A549 (cell line): ENCODE measurements around the gene CCDC7.

Experiments
- BHLHE40 ChIP-seq: IDR thresholded peaks from 2 replicates; pipeline ENCODE4 v1.6.1; 2012; ENCODE audit warnings: low read depth, low read length, inconsistent platforms
- CHD2 ChIP-seq: fragments of 150-350 bp; IDR thresholded peaks from 2 replicates; pipeline ENCODE4 v1.6.1; 2014; ENCODE audit warnings: low read length; ENCODE audit not compliant: partially characterized antibody
- ESRRA ChIP-seq: fragments of 150-350 bp; IDR thresholded peaks from 2 replicates; pipeline ENCODE4 v1.6.1; 2014; ENCODE audit warnings: mild to moderate bottlenecking, low read length, borderline replicate concordance
- HEYL ChIP-seq: fragments of 250-450 bp; sonication (Bioruptor Pico); IDR thresholded peaks from 2 replicates; pipeline ENCODE4 v1.8.0; 2021; ENCODE audit warnings: mild to moderate bottlenecking, moderate library complexity
- JUN ChIP-seq, 2 experiments: fragments of >200 bp; sonication (Bioruptor Twin); formaldehyde crosslinking; IDR thresholded peaks; 2 replicates in 1 of 2; 3 replicates in 1 of 2; pipeline ENCODE4 v1.6.1; 2016 to 2017
- MAFK ChIP-seq: fragments of 450-650 bp; IDR thresholded peaks from 2 replicates; pipeline ENCODE4 v1.6.1; 2014; ENCODE audit not compliant: partially characterized antibody
- POLR2A ChIP-seq: IDR thresholded peaks from 2 replicates; pipeline ENCODE4 v1.6.1; 2012; ENCODE audit warnings: mild to moderate bottlenecking, low read length
- POLR2AphosphoS2 ChIP-seq: conservative IDR thresholded peaks from 2 replicates; pipeline ENCODE4 v1.6.1; 2012; ENCODE audit warnings: low read length, improper control_type of control experiment, inconsistent platforms
- RAD21 ChIP-seq, 2 experiments: fragments of >200 bp in 1 of 2; sonication (Bioruptor Twin) in 1 of 2; formaldehyde crosslinking in 1 of 2; IDR thresholded peaks in 1 of 2; conservative IDR thresholded peaks in 1 of 2; 2 replicates in 1 of 2; 3 replicates in 1 of 2; pipeline ENCODE4 v1.6.1; 2012 to 2018; ENCODE audit warnings: inconsistent platforms in 1 of 2
- TF ChIP-seq, protein P1 (sequence below): IDR thresholded peaks from 2 replicates; pipeline ENCODE4 v1.6.1; 2012
- TF ChIP-seq, protein P2 (sequence below): fragments of >200 bp; sonication (Bioruptor Twin); formaldehyde crosslinking; IDR thresholded peaks from 3 replicates; pipeline ENCODE4 v1.5.1; 2016
- TF ChIP-seq, protein P3 (sequence below): fragments of 200-600 bp; sonication (generic); IDR thresholded peaks from 2 replicates; pipeline ENCODE4 v1.6.1; 2016; ENCODE audit warnings: antibody characterized with exemption, mild to moderate bottlenecking, moderate library complexity

DNA sequence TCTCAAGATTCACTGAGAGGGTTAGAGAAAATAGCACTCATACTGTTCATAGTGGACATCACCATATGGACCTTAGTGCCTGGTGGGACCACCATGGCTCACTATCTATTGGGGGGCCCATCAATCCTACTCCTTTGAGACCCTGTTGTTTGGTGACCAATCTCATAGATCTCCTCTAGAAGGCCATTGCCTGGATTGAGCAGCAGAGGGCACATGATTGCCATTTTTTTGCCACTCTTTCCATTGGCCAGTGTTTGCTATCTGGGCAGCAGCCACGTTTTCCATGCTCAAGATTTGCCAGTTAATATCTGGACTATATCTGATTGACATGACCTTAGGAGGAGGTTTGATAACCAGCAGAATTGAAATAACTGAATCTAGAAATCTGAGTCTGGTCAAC is 267.6 kb downstream of the CCDC7 start:
- TF ChIP-seq ESRRA (no peak), MAFK (no peak), CHD2 (no peak), HEYL (no peak), POLR2AphosphoS2 (no peak), BHLHE40 (no peak), RAD21 (conservative IDR thresholded peaks at IDR 0.05 in 1 of 2, IDR thresholded peaks at IDR 0.05 in 1 of 2) (peak in 1 of 2 experiments; percentile 52; a peak in 2 of 5 replicates), POLR2A (no peak), JUN (IDR thresholded peaks at IDR 0.05) (no peak)
- TF ChIP-seq, protein P1, sequence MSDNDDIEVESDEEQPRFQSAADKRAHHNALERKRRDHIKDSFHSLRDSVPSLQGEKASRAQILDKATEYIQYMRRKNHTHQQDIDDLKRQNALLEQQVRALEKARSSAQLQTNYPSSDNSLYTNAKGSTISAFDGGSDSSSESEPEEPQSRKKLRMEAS: no peak
- TF ChIP-seq, protein P2, sequence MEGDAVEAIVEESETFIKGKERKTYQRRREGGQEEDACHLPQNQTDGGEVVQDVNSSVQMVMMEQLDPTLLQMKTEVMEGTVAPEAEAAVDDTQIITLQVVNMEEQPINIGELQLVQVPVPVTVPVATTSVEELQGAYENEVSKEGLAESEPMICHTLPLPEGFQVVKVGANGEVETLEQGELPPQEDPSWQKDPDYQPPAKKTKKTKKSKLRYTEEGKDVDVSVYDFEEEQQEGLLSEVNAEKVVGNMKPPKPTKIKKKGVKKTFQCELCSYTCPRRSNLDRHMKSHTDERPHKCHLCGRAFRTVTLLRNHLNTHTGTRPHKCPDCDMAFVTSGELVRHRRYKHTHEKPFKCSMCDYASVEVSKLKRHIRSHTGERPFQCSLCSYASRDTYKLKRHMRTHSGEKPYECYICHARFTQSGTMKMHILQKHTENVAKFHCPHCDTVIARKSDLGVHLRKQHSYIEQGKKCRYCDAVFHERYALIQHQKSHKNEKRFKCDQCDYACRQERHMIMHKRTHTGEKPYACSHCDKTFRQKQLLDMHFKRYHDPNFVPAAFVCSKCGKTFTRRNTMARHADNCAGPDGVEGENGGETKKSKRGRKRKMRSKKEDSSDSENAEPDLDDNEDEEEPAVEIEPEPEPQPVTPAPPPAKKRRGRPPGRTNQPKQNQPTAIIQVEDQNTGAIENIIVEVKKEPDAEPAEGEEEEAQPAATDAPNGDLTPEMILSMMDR: no peak
- TF ChIP-seq, protein P3, sequence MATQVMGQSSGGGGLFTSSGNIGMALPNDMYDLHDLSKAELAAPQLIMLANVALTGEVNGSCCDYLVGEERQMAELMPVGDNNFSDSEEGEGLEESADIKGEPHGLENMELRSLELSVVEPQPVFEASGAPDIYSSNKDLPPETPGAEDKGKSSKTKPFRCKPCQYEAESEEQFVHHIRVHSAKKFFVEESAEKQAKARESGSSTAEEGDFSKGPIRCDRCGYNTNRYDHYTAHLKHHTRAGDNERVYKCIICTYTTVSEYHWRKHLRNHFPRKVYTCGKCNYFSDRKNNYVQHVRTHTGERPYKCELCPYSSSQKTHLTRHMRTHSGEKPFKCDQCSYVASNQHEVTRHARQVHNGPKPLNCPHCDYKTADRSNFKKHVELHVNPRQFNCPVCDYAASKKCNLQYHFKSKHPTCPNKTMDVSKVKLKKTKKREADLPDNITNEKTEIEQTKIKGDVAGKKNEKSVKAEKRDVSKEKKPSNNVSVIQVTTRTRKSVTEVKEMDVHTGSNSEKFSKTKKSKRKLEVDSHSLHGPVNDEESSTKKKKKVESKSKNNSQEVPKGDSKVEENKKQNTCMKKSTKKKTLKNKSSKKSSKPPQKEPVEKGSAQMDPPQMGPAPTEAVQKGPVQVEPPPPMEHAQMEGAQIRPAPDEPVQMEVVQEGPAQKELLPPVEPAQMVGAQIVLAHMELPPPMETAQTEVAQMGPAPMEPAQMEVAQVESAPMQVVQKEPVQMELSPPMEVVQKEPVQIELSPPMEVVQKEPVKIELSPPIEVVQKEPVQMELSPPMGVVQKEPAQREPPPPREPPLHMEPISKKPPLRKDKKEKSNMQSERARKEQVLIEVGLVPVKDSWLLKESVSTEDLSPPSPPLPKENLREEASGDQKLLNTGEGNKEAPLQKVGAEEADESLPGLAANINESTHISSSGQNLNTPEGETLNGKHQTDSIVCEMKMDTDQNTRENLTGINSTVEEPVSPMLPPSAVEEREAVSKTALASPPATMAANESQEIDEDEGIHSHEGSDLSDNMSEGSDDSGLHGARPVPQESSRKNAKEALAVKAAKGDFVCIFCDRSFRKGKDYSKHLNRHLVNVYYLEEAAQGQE: no peak
